Measurements from ENCODE around the gene VAV2.

DNA sequence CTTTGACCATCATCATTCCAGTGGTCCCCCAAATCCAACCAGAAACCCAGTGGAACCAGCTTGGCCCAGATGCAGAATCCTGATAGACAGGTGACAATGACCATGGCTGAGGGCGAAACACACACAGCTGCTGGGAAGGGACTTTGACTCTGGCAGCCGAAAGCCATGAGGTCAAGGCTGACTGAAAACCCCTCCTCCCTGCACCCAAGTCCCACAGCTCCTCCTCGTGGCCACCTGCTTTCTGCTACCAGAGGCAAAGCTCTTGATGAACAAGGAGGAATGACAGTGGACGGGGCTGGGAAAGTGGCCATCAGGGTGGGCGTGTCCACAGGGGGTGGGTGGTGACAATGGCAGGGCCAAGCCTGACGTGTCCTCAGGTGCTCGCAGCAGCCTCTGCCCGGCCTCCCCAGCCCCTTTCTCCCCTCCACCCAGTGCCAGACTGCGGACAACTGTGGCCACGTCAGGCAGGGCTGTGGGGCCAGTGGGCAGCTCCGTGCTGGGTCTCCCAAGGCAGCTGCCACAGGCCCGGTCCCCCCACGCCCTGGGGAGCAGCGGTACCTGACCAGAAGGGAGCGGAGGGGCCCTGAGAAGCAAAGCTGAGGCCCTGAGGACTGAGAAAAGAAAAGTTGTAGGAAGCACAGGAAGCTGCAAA, 223.1 kb downstream of the VAV2 start:
- TF ChIP-seq CTCF (conservative IDR thresholded peaks at IDR 0.05; ENCODE audit: low read length) (peak; percentile 51), EZH2phosphoT487 (IDR thresholded peaks at IDR 0.05; ENCODE audit: borderline replicate concordance, low read depth, low read length) (no peak)
